22Rv1 (cell line): ENCODE results near the gene F13A1.
A peak's percentile ranks its signal among the peaks of the same experiment; 100 is the strongest.

Source experiments
- CTCF ChIP-seq: fragments of 450-650 bp; IDR thresholded peaks from 2 replicates; pipeline ENCODE4 v1.5.1; 2017; ENCODE audit warnings: mild to moderate bottlenecking
- ZFX ChIP-seq: fragments of 450-650 bp; IDR thresholded peaks from 2 replicates; pipeline ENCODE4 v1.6.1; 2017; ENCODE audit warnings: antibody characterized with exemption, borderline replicate concordance

- peak; percentile 83 for TF ChIP-seq CTCF
- no peak for TF ChIP-seq ZFX
These were observed 188.9 kb downstream of the F13A1 start for GRCh38 chr6:6131492-6132109.
